GM23338 (cell line): ENCODE data around the gene IQGAP2.

Experiments used
- CTCF ChIP-seq, 2 experiments: fragments of 200-600 bp in 1 of 2; sonication (generic) in 1 of 2; conservative IDR thresholded peaks; 2 replicates each; pipeline versions ENCODE4 v1.5.1 to v1.6.1; 2016 to 2017; ENCODE audit warnings: antibody characterized with exemption in 2 of 2, low read depth in 2 of 2, mild to moderate bottlenecking in 2 of 2, moderate library complexity in 1 of 2
- EZH2 ChIP-seq: fragments of 200-600 bp; sonication (generic); IDR thresholded peaks from one replicate; pipeline ENCODE4 v1.8.0; 2017; ENCODE audit warnings: antibody characterized with exemption, mild to moderate bottlenecking, low read depth; ENCODE audit not compliant: unreplicated experiment
- EZH2phosphoT487 ChIP-seq: fragments of 200-600 bp; sonication (generic); IDR thresholded peaks from one replicate; pipeline ENCODE4 v1.8.1; 2018; ENCODE audit warnings: antibody characterized with exemption; ENCODE audit not compliant: unreplicated experiment
- POLR2AphosphoS5 ChIP-seq: IDR thresholded peaks from 2 replicates; pipeline ENCODE4 v1.6.1; 2016; ENCODE audit warnings: antibody characterized with exemption, low read depth
- REST ChIP-seq: IDR thresholded peaks from one replicate; pipeline ENCODE4 v1.6.1; 2018; ENCODE audit warnings: antibody characterized with exemption; ENCODE audit not compliant: unreplicated experiment

GRCh38 chr5:76704131-76704663 lies 301.1 kb downstream of the IQGAP2 start:
- TF ChIP-seq CTCF (conservative IDR thresholded peaks at IDR 0.05; ENCODE audit: low read depth in 2 of 2) (no peak), EZH2phosphoT487 (no peak), EZH2 (no peak), REST (no peak), POLR2AphosphoS5 (no peak)
